SKM-1 (cell line): ENCODE measurements around the gene SLC2A9.

Experiments
- DNase-seq: peaks from one replicate; lab custom pipeline; 2025; ENCODE audit not compliant: unreplicated experiment; lab: John Stamatoyannopoulos, UW

The SLC2A9 gene

DNA sequence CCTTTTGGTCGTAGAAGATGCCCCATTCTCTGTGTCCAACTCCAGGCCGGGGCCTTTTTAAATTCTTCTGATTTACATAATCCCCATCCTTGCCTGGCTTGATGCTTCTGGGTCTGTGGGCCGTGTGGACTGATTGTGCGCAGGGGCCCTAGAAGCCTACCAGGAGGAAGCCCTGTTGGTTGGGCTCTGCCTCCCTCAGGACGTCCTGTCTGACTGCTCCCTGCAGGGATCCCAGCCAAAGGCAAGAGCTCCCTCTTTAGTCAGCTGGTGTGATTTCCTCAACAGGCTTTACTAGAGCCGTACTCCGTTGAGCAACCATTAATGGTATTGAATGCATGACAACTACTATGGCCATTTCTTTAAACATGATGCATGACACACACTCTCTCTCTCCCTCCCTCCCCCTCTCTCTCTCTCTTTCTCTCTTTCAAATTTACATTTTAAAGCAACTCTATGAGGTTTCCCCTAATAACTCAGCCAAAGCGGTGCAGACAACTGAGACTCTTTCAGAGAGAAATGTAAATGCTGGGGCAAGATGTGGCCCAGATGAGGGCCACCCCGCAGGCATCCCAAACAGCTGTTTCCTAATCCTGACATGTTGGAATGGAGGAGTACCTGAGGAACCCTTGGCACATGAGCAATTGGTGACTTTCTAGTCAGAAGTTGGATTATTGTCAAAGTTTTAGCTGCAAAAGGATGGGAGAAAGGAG is 122.5 kb downstream of the SLC2A9 start:
- DNase-seq = no peak

DNA sequence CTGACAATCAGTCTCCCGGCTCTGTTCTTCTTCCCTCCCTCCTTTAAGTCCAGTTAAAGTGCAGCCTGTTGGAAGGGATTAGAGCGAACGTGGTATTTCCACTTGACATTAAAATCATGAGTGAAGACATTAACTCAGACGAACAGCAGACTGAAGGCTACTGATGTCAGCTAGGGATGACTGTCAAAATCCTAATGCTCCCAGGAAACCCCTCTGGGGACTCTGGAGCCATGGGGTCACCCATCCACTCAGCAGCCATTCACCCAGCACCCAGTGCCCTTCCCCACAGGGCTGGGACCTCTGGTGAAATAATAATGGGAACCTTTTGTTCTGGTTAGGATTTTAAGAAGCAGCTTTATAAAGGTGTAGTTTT is 126.0 kb downstream of the SLC2A9 start:
- DNase-seq = no peak

DNA sequence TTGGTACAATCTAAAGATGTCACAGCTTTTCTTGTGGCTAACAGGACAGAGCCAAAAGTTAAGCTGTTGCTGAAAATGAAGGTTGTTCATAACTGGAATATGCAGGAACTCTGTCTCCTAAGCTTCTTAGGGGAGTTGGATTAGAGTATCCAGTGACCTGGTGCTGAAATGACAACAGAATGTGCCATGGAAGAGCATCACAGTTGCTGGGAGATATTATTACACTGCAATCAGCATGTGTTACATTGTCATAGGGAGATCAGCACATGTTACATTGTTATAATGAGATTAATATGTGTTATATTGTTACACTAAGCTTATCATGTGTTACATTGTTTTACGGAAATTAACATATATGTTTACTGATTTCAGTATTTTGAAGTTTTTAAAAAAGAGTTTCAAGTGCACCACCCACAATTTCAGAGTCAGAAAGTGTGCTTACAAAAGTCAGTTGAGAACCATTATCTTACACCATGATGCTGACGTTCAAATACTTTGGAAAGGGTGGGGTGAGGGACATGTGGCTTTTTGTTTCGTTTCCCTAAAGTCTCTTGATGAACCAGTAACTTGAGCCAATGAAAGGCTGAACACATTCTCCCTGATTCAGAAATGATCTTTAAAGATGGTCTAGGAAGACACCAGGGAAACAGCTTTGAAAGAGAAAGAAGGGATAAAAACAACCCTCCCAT is 126.5 kb downstream of the SLC2A9 start:
- no peak for DNase-seq

DNA sequence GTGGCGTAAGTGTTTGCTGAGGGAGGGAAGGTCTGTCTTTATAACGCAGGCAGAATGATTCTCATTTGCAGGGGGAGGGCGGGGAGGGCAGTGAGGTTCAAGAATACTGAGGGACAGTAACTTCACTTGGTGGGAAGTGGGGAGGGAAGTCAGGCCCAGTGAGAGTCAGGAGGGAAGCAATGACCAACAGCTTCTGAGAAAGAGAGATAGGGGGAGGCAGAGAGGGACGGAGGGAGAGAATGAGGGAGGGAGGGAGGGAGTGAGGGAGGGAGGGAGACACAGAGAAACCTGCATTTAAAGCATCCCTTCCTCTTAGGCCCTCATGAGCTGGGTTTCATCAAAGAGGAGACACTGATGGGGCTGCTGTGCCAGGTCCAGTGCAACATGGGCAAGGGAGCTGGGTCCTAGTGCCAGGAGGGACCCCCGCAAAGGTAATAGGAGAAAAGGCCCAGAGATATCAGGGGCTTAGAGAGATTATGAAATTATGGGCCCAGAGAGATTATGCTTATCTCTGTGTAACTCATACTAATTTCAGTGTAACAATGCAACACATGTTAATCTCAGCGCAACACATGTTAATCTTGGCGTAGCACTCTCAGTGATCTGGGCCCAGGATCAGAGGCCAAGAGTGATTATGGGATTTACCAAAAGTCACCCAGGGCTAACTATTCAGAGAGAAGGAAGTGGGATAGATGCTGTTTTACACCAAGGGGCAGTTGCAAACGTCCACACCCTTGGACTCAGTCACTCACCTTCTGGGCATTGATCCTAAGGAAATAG is 127.8 kb downstream of the SLC2A9 start:
- no peak for DNase-seq

DNA sequence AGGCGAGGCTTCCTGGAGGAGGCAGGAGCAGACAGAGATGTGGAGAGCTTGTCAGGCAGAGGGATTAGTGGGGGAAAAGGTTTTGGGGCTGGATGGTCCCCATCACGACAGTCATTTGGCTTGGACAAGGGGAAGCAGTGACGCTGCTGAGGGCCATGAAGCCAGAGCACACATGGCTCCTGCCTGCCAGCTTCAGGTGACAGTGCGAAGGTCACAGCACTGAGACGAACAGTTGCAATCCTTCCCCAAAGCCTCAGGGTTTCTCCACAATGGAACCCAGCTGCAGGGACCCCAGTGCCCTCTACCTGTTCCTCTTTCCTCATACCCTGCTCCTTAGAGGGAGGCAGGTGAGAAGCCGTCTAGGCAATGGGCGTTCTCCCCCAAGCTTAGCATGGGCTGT is 129.6 kb downstream of the SLC2A9 start:
- DNase-seq = no peak

DNA sequence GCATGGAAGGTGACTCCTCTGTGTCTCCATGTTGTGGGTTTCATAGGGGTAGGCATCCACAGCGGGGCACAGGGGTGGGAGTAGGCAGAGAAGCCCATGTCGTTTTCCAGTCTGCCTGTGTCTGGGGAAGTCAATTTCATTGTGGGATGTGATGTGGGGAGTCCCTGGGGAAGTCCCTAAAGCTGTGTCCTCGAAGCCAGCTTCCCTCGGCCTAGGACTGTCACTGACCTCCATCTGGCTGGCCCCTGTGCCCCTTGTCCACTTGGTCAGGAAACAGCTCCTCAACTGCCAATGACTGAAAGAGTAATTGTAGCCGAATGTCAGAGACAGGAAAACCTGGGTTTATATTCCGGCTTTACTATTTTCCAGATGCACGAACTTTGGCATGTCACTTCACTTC is 130.2 kb downstream of the SLC2A9 start:
- DNase-seq = no peak

DNA sequence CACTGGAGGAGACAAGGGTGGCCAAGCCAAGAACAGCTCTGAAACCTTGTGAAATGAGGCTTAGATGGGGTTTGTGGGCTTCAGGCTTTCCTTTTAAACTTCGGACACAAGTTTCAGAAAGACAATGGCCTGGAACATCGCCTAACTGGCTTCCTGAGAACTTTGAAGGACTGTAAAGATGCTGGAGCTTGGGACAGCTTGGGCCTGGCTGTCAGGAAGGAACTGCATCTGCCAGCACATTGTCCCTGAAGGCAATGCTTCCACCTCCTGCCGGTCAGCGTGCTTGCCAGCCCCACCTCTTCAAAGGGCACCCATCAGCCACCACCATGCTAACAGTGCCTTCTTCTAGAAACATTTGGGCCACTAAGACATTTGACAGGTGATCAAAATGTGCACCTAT is 132.0 kb downstream of the SLC2A9 start:
- no peak for DNase-seq

DNA sequence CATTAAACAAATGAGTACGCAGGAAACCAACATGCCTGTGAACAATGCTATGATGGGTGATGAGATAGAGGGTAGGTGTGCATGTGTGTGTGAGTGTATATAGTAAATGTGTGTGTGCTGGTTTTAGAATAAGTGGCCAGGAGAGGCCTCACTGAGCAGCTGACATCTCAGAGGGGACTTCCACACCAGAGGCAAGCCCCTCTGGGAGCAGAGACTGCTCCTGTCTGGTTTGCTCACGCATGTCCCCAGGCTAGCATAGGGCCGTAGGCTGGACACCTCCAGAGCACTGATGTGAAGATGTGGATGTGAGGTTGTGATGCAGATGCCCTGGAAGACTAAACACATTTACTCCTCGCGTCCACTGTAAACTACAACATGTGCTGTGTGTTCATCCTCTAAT is 135.3 kb downstream of the SLC2A9 start:
- DNase-seq = no peak

DNA sequence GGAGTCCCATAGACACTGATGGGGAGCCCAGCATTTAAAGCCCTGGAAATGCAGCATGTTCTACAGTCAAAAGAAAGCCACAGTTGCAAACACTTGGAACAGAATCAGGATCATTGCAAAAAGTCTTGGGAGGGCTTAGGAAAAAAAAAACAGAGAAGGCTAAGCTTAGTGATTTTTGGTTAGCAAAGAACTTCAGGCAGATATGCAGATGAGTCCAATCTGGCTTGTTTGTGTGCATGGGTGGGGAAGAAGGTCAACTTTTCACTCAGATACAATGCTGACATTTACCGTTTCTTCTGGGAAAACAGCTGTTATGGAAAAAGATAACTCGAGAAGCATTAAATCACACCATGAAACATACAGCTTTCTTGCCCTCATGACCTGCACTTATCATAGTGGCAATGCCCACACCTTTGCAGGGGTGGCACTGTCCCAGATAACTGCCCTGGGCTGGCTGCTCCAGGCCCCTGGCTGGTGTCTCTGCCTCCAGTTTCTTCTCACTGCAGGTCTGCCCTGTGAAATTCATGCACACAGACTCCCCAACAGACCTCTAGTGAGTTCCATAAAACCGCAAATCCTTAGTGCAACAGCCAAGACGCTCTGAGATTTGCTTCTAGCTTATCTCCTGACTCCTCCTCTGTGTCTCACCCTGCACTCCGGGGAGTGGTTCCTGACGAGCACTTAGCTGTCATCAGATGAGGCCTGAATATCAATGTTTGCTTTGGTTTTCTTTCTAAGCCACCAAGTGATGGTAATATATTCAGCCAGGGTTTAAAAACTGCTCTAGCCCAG is 140.7 kb downstream of the SLC2A9 start:
- no peak for DNase-seq

DNA sequence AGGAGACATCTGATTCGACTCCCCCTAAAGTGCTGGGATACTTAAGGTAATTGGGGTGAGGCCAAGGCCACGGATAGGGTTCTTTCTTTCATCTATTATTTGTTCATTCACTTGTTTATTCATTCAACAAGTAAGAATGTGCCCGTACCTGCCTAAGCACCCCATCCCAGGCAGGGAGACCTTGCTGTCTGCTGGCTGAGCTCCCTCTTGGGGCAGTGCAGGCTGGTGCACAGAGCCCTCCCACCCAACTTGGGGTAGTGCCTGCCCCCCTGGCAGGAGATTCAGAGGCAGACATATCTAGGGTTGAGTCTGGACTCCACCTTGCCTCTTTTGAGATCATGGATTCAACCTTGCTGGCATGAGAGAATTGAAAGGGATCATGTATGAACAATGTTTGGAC is 144.2 kb downstream of the SLC2A9 start:
- DNase-seq = no peak

DNA sequence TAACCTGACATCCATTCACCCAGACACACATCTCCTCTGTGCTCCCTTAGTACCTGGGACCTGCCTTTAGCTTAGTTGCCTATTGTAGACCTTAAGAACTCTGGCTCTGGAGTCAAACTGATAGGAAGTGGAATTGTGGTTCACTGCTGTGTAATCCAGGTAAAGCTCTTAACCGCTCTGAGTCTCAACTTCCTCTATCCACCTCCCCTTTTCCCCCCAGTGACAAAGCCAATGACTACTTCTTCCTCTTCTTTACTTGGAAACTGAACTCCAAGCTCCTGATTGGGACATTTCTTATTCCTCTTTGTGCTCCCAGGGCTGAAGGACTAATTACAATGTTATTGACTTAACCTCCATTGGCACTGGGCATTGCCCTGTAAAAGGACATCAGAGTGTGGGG is 145.8 kb downstream of the SLC2A9 start:
- peak; percentile 95 for DNase-seq

DNA sequence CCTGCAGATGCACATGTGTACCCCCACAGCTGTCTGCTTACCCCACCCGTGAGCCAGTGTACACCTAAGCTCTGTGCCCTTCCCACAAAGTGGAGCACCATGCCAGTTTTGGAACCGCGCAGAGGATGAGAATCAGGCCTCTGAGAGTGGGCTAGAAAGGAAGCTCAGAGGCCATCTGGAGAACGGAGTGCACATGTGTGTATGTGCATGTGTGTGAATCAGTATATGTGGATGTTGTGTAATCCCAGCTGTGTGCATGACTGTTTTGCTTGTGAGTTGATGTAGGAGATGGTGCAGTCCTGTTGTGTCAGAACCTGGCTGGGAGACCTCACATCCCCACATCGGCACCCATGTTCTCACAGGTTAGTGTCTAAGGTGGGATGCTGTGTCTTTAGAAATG is 146.9 kb downstream of the SLC2A9 start:
- no peak for DNase-seq

DNA sequence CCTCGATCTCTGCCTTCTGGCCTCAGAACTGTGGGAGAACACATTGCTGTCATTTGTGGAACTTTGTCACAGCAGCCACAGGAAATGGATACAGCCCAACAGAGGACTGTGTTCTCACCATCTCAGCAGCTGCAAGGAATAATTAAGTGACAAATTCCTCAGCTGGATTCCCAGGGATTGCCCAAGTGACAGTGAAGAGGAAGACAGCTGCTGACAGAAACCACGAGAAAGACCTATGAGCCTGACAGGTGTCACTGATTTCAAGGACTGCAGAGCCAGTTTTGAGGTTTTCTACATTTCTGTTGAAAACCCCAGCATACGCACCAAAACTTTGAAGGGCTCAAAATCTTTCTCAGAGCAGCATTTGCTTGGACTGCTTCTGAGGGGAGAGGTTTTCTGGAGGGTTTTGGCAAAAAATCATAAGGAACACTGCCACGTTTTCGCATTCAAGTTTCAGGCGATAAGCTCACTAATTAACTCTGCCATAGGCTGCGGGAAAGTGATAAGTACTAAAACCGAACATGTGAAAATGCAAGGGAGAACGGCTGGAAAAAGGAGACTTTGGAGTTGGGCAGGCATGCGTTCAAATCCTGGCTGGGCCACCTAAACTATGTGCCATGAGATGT is 151.0 kb downstream of the SLC2A9 start:
- DNase-seq = no peak

DNA sequence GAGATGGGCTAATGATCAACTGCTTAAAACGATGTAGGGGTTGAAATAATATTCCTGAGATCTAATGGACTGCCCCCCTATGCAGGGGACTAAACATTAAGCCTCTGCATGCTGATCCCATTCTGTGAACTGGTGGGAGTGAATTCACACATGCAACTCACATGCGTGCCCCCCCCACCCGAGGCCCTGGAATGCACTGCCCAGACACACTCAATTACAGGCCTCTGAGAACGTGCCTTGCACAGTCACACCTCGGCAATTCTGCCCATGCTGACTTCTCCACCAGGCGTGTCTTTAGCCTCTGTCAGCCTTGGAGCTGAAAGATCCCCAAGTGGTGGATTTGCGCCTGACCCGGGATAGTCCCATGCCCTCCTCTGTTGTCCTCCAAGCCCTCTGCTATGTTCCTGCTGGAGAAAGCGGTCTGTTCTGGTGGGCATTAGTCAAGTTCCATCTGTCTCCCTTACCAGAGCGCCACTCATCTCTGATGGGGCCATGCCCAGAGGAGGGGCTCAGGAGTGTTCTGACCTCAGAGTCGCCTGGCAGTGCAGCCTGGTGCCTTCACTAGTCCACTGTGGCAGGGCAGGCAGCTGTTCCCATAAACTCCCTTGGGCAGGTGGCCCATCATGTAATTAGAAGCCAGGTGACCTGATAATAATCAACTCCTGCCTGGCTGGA is 153.4 kb downstream of the SLC2A9 start:
- DNase-seq = no peak

DNA sequence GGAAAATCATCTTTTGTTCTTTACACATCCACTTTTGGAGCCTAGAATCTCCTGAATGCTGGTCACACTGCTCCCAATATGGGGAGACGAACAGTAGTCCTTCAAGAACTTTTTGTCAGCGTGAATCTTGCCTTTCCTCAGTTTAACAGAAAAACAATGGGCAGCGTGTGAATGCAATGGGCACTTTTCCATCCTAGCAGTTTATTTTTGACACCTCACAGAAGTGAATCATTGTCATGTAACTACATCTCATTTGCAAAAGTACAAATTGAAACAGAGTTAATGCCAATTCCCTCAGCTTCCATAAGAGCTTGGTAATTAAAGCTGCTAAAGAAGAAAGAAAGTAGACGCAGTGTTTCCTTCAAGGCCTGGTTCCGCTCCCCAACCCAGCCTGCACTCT is 154.4 kb downstream of the SLC2A9 start:
- DNase-seq = no peak

DNA sequence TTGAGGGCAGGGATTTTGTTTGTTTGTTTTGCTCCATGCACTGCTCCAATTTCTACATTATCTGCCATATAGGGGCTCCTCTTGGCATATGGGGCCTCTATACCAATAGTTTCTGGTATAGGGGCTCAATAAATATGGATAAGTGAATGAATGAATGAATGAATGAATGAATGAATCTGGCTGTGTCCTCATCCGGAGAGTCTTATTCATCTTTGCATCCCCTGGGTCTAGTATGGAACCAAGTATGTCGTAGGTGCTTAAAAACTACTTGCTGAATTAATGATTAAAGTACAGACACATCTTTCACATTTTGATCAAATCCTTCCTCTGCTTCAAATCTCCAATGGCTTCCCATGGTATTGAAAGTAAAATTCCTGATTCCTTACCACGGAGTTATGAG is 159.7 kb downstream of the SLC2A9 start:
- no peak for DNase-seq

DNA sequence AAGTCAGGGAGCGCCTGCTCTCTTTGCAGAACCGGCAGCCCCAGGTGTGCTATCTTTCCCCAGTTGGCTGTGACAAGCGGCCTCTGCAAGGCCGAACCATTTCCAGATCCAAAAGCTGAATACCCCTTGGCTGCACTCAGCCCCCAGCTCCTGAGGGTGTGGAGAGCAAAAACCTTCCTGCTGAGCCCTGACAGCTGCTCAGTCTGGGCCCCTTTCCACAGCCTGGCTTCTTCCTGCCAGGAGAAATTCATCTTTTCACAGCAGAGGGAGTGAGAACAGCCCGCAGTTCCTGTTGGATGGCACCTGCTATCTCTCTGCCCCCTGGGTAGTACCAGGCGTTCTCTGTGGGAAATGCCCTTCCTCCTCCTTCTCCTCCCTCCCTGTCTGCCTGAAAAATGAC is 161.5 kb downstream of the SLC2A9 start:
- no peak for DNase-seq

DNA sequence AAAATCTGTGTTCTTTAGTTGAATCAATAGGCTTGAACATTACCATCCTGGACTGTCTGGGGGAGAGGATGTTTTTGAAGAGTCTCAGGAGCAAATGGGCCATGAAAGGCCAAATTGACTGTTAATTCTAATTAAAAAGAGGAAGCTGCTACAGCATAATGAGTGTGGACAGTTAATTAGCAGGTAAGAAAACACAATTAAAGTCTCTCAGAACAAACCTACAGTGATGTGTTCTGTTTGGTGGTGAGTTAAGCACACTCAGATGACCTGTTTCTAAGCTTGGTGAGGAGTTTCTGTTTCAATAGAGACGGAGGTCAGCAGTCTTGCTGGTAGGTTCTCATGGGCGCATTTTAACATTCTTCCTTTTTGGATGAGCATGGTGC is 171.8 kb downstream of the SLC2A9 start:
- DNase-seq = no peak

DNA sequence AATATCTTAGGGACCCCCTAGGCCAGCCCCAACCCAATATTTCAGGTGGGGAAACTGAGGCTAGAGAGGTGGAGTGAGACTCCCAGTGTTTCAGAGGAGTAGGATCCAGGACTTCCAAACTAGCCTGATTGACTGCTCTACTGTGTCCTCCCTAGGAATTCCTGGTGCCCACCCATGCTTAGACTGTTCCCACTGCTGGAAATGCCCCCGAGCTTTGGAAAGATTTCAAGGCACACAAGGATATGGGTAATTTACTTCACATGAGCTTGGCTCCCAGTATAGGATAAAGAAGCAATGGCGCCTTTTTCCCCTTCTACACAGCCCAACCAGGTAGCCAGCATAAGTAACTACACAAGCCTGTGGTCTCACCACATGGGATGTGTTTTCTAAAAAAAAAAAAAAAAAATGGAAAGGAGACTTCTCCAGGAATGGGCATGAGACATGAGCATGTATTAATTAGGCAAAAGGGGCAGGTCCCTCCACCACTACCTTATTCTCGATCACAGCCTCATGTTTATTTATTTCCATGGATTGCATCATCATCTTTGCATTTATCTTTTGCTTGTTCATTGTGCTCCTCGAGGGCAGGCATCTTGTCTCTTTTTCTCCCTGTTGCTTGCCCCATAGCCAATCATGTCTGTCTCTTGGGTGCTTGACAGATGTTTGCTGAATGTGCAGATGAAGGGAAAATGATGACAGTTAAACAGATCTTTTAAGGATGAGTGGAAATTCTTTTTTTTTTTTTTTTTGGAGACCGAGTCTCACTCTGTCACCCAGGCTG is 173.1 kb downstream of the SLC2A9 start:
- DNase-seq = no peak
